Measurements from ENCODE around the gene STEAP2. TPM values are rescaled to one million over a fixed set of nuclear protein-coding genes. Genes with fewer than 3 reads are reported as not detected.

STEAP2 gene
- total and polyA plus RNA-seq, 2 donors (not counting 3 experiments of a cell fraction or from before 2014, with no cell fraction given): 4.2 to 4.6 TPM

- intact Hi-C loops (cut with micrococcal nuclease) (no loop called here), dilution Hi-C loops (cut with MboI; ENCODE audit: extremely low pct_ligation_motif_present, low sequenced_read_pairs) (no loop called here)
- H3K4me1 ChIP-seq (ENCODE audit: control insufficient read depth, extremely low read depth, insufficient read depth, low read length): peaks cover 8% of the 10 kb centered on the region
- H3K4me2 ChIP-seq (ENCODE audit: insufficient read depth, low read length): no peak overlapping the region
- FAIRE-seq: no peak
- CTCF ChIA-PET: interaction anchor here (1.6 kb wide), 1 partner anchor 159 kb away, joined by 5 read pairs; no protein-coding TSS in a partner anchor
- no peaks in the 10 kb centered on the region for H3K9me1 ChIP-seq (replicated peaks; ENCODE audit: control insufficient read depth, extremely low read depth, insufficient read depth, low read length)
- H3K9ac ChIP-seq (replicated peaks; ENCODE audit: extremely low read depth, insufficient read depth, low read length): no peak overlapping the region
- TF ChIP-seq EZH2 (IDR thresholded peaks at IDR 0.05; ENCODE audit: borderline replicate concordance, low read depth, low read length, severe bottlenecking) (no peak), MAX (IDR thresholded peaks at IDR 0.05; ENCODE audit: insufficient read depth, insufficient read length) (no peak)
- POLR2A ChIA-PET: no interaction called here
- H2AFZ ChIP-seq (ENCODE audit: low read depth, low read length): no peak overlapping the region
- no peaks in the 10 kb centered on the region for H3K79me2 ChIP-seq (ENCODE audit: control insufficient read depth, insufficient read depth, low read length)
- H3K36me3 ChIP-seq (ENCODE audit: control insufficient read depth in 2 of 2, extremely low read depth in 1 of 2, insufficient read depth in 2 of 2, low read length in 2 of 2): no peaks in the 10 kb centered on the region
- H3K9me3 ChIP-seq (replicated peaks; ENCODE audit: control insufficient read depth, insufficient read depth, low read length): no peaks in the 10 kb centered on the region
- DNase-seq (ENCODE audit: low read depth, low spot score): no peak
- H3K27ac ChIP-seq (ENCODE audit: insufficient read depth, low read depth, low read length): no peak overlapping the region
- no TSS peak for BruUV-seq (replicated peaks)
- H3K27me3 ChIP-seq (ENCODE audit: control insufficient read depth in 2 of 2, insufficient read depth in 2 of 2, low read length in 2 of 2): no peaks in the 10 kb centered on the region
- H3K4me3 ChIP-seq (replicated peaks in 1 of 3; ENCODE audit: insufficient read depth in 1 of 3, low read depth in 1 of 3, low read length in 3 of 3): no peak overlapping the region
- H4K20me1 ChIP-seq (replicated peaks; ENCODE audit: control insufficient read depth, extremely low read depth, insufficient read depth, low read length): no peaks in the 10 kb centered on the region
These were observed 57.6 kb downstream of the STEAP2 start for GRCh38 chr7:90269163-90269562.

GRCh38 chr7:90270431-90271178 is 59.1 kb downstream of the STEAP2 start:
- no peak for FAIRE-seq
- no peaks in the 10 kb centered on the region for H3K36me3 ChIP-seq (ENCODE audit: control insufficient read depth in 2 of 2, extremely low read depth in 1 of 2, insufficient read depth in 2 of 2, low read length in 2 of 2)
- no peak for DNase-seq (ENCODE audit: low read depth, low spot score)
- no peak overlapping the region for H2AFZ ChIP-seq (ENCODE audit: low read depth, low read length)
- dilution Hi-C loops (cut with MboI; ENCODE audit: extremely low pct_ligation_motif_present, low sequenced_read_pairs): no loop called here
- H3K4me2 ChIP-seq (ENCODE audit: insufficient read depth, low read length): no peak overlapping the region
- TF ChIP-seq POLR2A (IDR thresholded peaks at IDR 0.05; ENCODE audit: low read depth, low read length): no peak
- no peak for TF ChIP-seq POLR2AphosphoS5 (IDR thresholded peaks at IDR 0.05; ENCODE audit: insufficient read depth, low read depth, low read length)
- no peak overlapping the region for H3K4me3 ChIP-seq (replicated peaks in 1 of 3; ENCODE audit: insufficient read depth in 1 of 3, low read depth in 1 of 3, low read length in 3 of 3)
- H3K9me1 ChIP-seq (replicated peaks; ENCODE audit: control insufficient read depth, extremely low read depth, insufficient read depth, low read length): no peaks in the 10 kb centered on the region
- H3K79me2 ChIP-seq (ENCODE audit: control insufficient read depth, insufficient read depth, low read length): no peaks in the 10 kb centered on the region
- peaks cover 8% of the 10 kb centered on the region for H3K4me1 ChIP-seq (ENCODE audit: control insufficient read depth, extremely low read depth, insufficient read depth, low read length)
- no peaks in the 10 kb centered on the region for H4K20me1 ChIP-seq (replicated peaks; ENCODE audit: control insufficient read depth, extremely low read depth, insufficient read depth, low read length)
- H3K9me3 ChIP-seq (replicated peaks; ENCODE audit: control insufficient read depth, insufficient read depth, low read length): no peaks in the 10 kb centered on the region
- no TSS peak for BruUV-seq (replicated peaks)
- no peaks in the 10 kb centered on the region for H3K27me3 ChIP-seq (ENCODE audit: control insufficient read depth in 2 of 2, insufficient read depth in 2 of 2, low read length in 2 of 2)
- H3K9ac ChIP-seq (replicated peaks; ENCODE audit: extremely low read depth, insufficient read depth, low read length): no peak overlapping the region
- ChIA-PET CTCF (interaction anchor here (0.8 kb wide), 1 partner anchor 157 kb away, joined by 4 read pairs; no protein-coding TSS in a partner anchor), POLR2A (no interaction called here)
- intact Hi-C loops (cut with micrococcal nuclease): loop anchor here (2.0 kb wide), 1 partner anchor 14 kb away; no protein-coding TSS in a partner anchor
- H3K27ac ChIP-seq (ENCODE audit: insufficient read depth, low read depth, low read length): no peak overlapping the region
